ENCODE measurements around the gene EGR2. TPM values are rescaled to one million over a fixed set of nuclear protein-coding genes. Genes with fewer than 3 reads are reported as not detected.

EGR2 gene
- total RNA-seq, 1 experiment from 2014 or later, result 0.92 TPM

GRCh38 chr10:62831346-62831745 lies 15.2 kb upstream of the EGR2 start:
- DNase-seq (ENCODE audit: low spot score) (no peak), ATAC-seq (no peak)
- H3K4me3 Mint-ChIP-seq, result no peak overlapping the region
- H3K4me1 Mint-ChIP-seq, result 0 out of 2 replicates have a peak, but pooled peaks cover 3% of the 10 kb centered on the region
- H3K27me3 Mint-ChIP-seq (ENCODE audit: low read depth), result no peaks in the 10 kb centered on the region
- TF ChIP-seq ZNF317 (CRISPR knock-in tag; IDR thresholded peaks at IDR 0.05; ENCODE audit: borderline replicate concordance, low read depth) (no peak), SMAD3 (CRISPR knock-in tag; IDR thresholded peaks at IDR 0.05; ENCODE audit: borderline replicate concordance) (no peak), AR (CRISPR knock-in tag; IDR thresholded peaks at IDR 0.05) (no peak), CREM (CRISPR knock-in tag; IDR thresholded peaks at IDR 0.05) (no peak), MYBL2 (CRISPR knock-in tag; IDR thresholded peaks at IDR 0.05) (no peak), USF1 (CRISPR knock-in tag; IDR thresholded peaks at IDR 0.05) (no peak), KAT7 (CRISPR knock-in tag; IDR thresholded peaks at IDR 0.05; ENCODE audit: borderline replicate concordance) (no peak)
- TF ChIP-seq, protein P1, sequence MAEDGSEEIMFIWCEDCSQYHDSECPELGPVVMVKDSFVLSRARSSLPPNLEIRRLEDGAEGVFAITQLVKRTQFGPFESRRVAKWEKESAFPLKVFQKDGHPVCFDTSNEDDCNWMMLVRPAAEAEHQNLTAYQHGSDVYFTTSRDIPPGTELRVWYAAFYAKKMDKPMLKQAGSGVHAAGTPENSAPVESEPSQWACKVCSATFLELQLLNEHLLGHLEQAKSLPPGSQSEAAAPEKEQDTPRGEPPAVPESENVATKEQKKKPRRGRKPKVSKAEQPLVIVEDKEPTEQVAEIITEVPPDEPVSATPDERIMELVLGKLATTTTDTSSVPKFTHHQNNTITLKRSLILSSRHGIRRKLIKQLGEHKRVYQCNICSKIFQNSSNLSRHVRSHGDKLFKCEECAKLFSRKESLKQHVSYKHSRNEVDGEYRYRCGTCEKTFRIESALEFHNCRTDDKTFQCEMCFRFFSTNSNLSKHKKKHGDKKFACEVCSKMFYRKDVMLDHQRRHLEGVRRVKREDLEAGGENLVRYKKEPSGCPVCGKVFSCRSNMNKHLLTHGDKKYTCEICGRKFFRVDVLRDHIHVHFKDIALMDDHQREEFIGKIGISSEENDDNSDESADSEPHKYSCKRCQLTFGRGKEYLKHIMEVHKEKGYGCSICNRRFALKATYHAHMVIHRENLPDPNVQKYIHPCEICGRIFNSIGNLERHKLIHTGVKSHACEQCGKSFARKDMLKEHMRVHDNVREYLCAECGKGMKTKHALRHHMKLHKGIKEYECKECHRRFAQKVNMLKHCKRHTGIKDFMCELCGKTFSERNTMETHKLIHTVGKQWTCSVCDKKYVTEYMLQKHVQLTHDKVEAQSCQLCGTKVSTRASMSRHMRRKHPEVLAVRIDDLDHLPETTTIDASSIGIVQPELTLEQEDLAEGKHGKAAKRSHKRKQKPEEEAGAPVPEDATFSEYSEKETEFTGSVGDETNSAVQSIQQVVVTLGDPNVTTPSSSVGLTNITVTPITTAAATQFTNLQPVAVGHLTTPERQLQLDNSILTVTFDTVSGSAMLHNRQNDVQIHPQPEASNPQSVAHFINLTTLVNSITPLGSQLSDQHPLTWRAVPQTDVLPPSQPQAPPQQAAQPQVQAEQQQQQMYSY (CRISPR knock-in tag; IDR thresholded peaks at IDR 0.05), result no peak
- TF ChIP-seq, protein P2, sequence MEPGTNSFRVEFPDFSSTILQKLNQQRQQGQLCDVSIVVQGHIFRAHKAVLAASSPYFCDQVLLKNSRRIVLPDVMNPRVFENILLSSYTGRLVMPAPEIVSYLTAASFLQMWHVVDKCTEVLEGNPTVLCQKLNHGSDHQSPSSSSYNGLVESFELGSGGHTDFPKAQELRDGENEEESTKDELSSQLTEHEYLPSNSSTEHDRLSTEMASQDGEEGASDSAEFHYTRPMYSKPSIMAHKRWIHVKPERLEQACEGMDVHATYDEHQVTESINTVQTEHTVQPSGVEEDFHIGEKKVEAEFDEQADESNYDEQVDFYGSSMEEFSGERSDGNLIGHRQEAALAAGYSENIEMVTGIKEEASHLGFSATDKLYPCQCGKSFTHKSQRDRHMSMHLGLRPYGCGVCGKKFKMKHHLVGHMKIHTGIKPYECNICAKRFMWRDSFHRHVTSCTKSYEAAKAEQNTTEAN (CRISPR knock-in tag; IDR thresholded peaks at IDR 0.05), result no peak
- TF ChIP-seq, protein P3, sequence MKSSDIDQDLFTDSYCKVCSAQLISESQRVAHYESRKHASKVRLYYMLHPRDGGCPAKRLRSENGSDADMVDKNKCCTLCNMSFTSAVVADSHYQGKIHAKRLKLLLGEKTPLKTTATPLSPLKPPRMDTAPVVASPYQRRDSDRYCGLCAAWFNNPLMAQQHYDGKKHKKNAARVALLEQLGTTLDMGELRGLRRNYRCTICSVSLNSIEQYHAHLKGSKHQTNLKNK (CRISPR knock-in tag; IDR thresholded peaks at IDR 0.05), result no peak
- TF ChIP-seq, protein P4, sequence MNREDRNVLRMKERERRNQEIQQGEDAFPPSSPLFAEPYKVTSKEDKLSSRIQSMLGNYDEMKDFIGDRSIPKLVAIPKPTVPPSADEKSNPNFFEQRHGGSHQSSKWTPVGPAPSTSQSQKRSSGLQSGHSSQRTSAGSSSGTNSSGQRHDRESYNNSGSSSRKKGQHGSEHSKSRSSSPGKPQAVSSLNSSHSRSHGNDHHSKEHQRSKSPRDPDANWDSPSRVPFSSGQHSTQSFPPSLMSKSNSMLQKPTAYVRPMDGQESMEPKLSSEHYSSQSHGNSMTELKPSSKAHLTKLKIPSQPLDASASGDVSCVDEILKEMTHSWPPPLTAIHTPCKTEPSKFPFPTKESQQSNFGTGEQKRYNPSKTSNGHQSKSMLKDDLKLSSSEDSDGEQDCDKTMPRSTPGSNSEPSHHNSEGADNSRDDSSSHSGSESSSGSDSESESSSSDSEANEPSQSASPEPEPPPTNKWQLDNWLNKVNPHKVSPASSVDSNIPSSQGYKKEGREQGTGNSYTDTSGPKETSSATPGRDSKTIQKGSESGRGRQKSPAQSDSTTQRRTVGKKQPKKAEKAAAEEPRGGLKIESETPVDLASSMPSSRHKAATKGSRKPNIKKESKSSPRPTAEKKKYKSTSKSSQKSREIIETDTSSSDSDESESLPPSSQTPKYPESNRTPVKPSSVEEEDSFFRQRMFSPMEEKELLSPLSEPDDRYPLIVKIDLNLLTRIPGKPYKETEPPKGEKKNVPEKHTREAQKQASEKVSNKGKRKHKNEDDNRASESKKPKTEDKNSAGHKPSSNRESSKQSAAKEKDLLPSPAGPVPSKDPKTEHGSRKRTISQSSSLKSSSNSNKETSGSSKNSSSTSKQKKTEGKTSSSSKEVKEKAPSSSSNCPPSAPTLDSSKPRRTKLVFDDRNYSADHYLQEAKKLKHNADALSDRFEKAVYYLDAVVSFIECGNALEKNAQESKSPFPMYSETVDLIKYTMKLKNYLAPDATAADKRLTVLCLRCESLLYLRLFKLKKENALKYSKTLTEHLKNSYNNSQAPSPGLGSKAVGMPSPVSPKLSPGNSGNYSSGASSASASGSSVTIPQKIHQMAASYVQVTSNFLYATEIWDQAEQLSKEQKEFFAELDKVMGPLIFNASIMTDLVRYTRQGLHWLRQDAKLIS (CRISPR knock-in tag; IDR thresholded peaks at IDR 0.05; ENCODE audit: borderline replicate concordance), result no peak
- ChIA-PET POLR2A (no interaction called here), CTCF (interaction anchor here (1.1 kb wide), 1 partner anchor 13 kb away, joined by 4 read pairs; no protein-coding TSS in a partner anchor)
- no peaks in the 10 kb centered on the region for H3K36me3 Mint-ChIP-seq
- H3K9me3 Mint-ChIP-seq, result peaks cover 6% of the 10 kb centered on the region
- no peak overlapping the region for H3K27ac Mint-ChIP-seq

DNA sequence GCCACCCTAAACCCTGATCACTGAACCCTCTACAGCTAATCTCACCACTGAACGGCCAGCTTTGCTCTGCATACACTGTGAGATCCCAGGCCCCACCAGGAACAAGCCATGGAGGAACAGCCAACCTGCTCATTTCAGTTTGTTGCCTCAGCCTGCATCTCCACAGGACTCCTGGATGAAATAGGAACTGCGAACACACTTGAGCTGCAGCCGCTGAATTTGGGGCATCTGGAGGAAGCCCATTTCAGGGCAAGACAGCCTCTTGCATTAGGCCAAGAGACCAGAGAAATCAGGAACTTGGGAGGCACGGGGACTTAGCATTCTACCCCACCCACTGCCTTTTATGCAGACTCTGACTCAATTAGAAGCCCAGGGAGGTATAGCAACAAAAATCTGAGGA lies 14.5 kb upstream of the EGR2 start:
- Mint-ChIP-seq H3K27ac (no peak overlapping the region), H3K27me3 (ENCODE audit: low read depth) (no peaks in the 10 kb centered on the region), H3K9me3 (peaks cover 6% of the 10 kb centered on the region), H3K4me1 (0 out of 2 replicates have a peak, but pooled peaks cover 3% of the 10 kb centered on the region), H3K4me3 (no peak overlapping the region), H3K36me3 (no peaks in the 10 kb centered on the region)
- DNase-seq (ENCODE audit: low spot score) (no peak), ATAC-seq (peak; percentile 60)
- ChIA-PET POLR2A (no interaction called here), CTCF (no interaction called here)
- TF ChIP-seq TCF7 (CRISPR knock-in tag; IDR thresholded peaks at IDR 0.05; ENCODE audit: low read depth) (no peak), GRHL2 (CRISPR knock-in tag; IDR thresholded peaks at IDR 0.05; ENCODE audit: insufficient replicate concordance, severe bottlenecking) (no peak), SP1 (CRISPR knock-in tag; conservative IDR thresholded peaks at IDR 0.05) (no peak), IRF2 (CRISPR knock-in tag; IDR thresholded peaks at IDR 0.05; ENCODE audit: borderline replicate concordance, low read depth) (no peak), JUN (CRISPR knock-in tag; IDR thresholded peaks at IDR 0.05) (no peak), MYBL2 (CRISPR knock-in tag; IDR thresholded peaks at IDR 0.05) (no peak), GTF2I (CRISPR knock-in tag; conservative IDR thresholded peaks at IDR 0.05) (no peak), ESRRA (CRISPR knock-in tag; IDR thresholded peaks at IDR 0.05; ENCODE audit: borderline replicate concordance) (no peak), ZBTB21 (CRISPR knock-in tag; IDR thresholded peaks at IDR 0.05; ENCODE audit: borderline replicate concordance) (no peak), NFATC4 (CRISPR knock-in tag; IDR thresholded peaks at IDR 0.05) (no peak), MXD4 (CRISPR knock-in tag; IDR thresholded peaks at IDR 0.05; ENCODE audit: borderline replicate concordance) (no peak)
- TF ChIP-seq, protein P5, sequence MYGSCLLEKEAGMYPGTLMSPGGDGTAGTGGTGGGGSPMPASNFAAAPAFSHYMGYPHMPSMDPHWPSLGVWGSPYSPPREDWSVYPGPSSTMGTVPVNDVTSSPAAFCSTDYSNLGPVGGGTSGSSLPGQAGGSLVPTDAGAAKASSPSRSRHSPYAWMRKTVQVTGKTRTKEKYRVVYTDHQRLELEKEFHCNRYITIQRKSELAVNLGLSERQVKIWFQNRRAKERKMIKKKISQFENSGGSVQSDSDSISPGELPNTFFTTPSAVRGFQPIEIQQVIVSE (CRISPR knock-in tag; IDR thresholded peaks at IDR 0.05; ENCODE audit: borderline replicate concordance), result no peak
